ENCODE results near the gene PCDHGC5. TPM values are rescaled to one million over a fixed set of nuclear protein-coding genes. Genes with fewer than 3 reads are reported as not detected.

The PCDHGC5 gene
- total and polyA plus RNA-seq, 2 experiments from 2014 or later, result 1.8 to 2.2 TPM

DNA sequence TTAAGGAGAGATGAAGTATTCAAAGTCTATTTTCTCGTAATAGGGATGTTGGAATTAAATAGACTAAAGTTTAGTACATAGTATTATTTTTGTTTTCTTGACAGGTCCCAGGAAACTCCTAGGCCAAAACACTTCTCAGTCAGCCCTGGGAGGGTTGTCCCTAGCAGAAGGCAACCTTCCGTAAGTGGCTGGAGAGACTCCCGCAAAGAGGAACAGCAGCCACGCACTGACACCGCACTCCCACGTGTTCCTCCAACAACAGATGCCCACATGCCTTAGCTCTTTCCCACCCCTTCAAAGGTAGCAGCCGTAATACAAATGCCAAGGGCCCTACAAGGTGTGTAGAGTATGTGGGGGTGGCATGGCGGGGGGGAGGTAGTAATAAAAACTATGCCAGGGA is 28.4 kb downstream of the PCDHGC5 start:
- DNase-seq, result no peak
- no peak for TF ChIP-seq EZH2 (IDR thresholded peaks at IDR 0.05; ENCODE audit: insufficient read depth, poor library complexity, severe bottlenecking)
- TF ChIP-seq EZH2phosphoT487 (IDR thresholded peaks at IDR 0.05; ENCODE audit: insufficient read depth, low read depth), result no peak
- Histone ChIP-seq H3K27me3 (replicated peaks; ENCODE audit: insufficient read depth) (no peaks in the 10 kb centered on the region), H3K4me1 (ENCODE audit: insufficient read depth) (peaks cover 86% of the 10 kb centered on the region), H3K4me2 (ENCODE audit: unreplicated experiment) (no peak overlapping the region), H2AFZ (no peak overlapping the region), H3K27ac (peak overlapping the region; percentile 94), H4K20me1 (ENCODE audit: insufficient read depth) (no peaks in the 10 kb centered on the region), H3F3A (ENCODE audit: insufficient read depth) (peaks cover 69% of the 10 kb centered on the region), H3K9ac (peak overlapping the region; percentile 90), H3K79me2 (ENCODE audit: insufficient read depth) (no peaks in the 10 kb centered on the region), H3K36me3 (ENCODE audit: low read depth) (no peaks in the 10 kb centered on the region), H3K9me3 (ENCODE audit: low read depth) (no peaks in the 10 kb centered on the region), H3K9me2 (ENCODE audit: insufficient read depth) (no peaks in the 10 kb centered on the region), H3K4me3 (no peak overlapping the region)
- WGBS, 2 experiments (ENCODE audit: low coverage in 1 of 2, low lambda C conversion rate in 2 of 2, missing lambda C conversion rate in 2 of 2), result 77 to 79% methylated on average over 8 of the region's 8 CpGs
- in situ Hi-C loops (cut with MboI), result no loop called here

DNA sequence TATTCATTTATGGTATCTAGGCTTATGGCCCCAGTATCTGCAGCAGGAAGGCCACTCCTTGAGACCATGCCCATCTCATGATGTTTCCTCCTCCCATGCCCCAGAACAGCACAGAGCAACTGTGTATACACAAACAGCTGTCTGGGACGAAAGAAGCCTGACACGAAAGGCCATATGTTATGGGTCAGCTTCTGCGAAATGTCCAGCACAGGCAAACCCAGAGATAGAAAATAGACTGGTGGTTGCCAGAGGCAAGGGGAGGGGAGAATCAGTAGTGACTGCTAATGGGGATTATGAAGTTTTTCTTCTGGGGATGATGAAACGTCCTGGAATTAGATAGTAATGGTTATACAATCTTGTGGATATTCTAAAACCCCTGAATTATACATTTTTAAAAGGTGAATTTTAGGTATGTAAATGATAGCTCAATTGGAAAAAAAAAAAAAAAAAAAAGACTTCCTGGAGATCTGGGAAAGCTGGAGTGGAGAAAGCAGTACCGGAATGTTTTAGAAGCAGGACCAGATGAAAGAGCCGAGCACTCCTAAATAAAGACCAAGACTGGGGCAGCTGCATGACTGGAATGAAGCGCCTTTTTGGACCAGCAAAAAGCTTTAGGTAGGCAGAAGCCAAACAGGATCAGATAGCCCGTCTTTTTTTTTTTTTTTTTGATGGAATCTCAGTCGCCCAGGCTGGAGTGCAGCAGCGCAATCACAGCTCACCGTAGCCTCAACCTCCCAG is 29.2 kb downstream of the PCDHGC5 start:
- 81 to 82% methylated on average over 11 of the region's 11 CpGs for WGBS, 2 experiments (ENCODE audit: low coverage in 1 of 2, low lambda C conversion rate in 2 of 2, missing lambda C conversion rate in 2 of 2)
- in situ Hi-C loops (cut with MboI), result no loop called here
- Histone ChIP-seq H3K79me2 (ENCODE audit: insufficient read depth) (0 out of 2 replicates have a peak, but pooled peaks cover 2% of the 10 kb centered on the region), H3K9me3 (ENCODE audit: low read depth) (no peaks in the 10 kb centered on the region), H4K20me1 (ENCODE audit: insufficient read depth) (no peaks in the 10 kb centered on the region), H3K4me2 (ENCODE audit: unreplicated experiment) (no peak overlapping the region), H3K4me1 (ENCODE audit: insufficient read depth) (peaks cover 83% of the 10 kb centered on the region), H3K4me3 (no peak overlapping the region), H3K27ac (peak overlapping the region; percentile 94), H3K9me2 (ENCODE audit: insufficient read depth) (no peaks in the 10 kb centered on the region), H3K9ac (no peak overlapping the region), H3K36me3 (ENCODE audit: low read depth) (no peaks in the 10 kb centered on the region), H3F3A (ENCODE audit: insufficient read depth) (peaks cover 72% of the 10 kb centered on the region), H2AFZ (no peak overlapping the region), H3K27me3 (replicated peaks; ENCODE audit: insufficient read depth) (no peaks in the 10 kb centered on the region)
- TF ChIP-seq EZH2 (IDR thresholded peaks at IDR 0.05; ENCODE audit: insufficient read depth, poor library complexity, severe bottlenecking), result no peak
- TF ChIP-seq EZH2phosphoT487 (IDR thresholded peaks at IDR 0.05; ENCODE audit: insufficient read depth, low read depth), result no peak
- DNase-seq, result peak; percentile 38

DNA sequence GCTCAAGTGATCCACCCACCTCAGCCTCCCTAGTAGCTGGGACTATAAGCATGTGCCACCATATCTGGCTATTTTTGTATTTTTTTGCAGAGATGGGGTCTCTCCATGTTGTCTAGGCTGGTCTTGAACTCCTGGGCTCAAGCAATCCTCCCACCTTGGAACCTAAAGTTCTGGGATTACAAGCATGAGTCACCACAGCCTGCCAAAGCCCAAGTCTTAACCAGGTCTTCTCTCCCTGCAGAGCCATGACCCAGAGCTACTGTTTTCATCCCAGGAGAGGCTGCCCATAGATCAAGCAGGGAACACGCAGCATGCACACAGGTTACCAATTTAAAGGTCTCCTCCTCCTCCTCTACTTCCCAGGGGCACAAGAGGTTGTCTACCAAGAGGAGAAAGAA is 29.7 kb downstream of the PCDHGC5 start:
- Histone ChIP-seq H3K27me3 (replicated peaks; ENCODE audit: insufficient read depth) (no peaks in the 10 kb centered on the region), H3K36me3 (ENCODE audit: low read depth) (0 out of 2 replicates have a peak, but pooled peaks cover 2% of the 10 kb centered on the region), H3K4me2 (ENCODE audit: unreplicated experiment) (no peak overlapping the region), H3K4me3 (no peak overlapping the region), H3K9me2 (ENCODE audit: insufficient read depth) (no peaks in the 10 kb centered on the region), H4K20me1 (ENCODE audit: insufficient read depth) (no peaks in the 10 kb centered on the region), H3K9me3 (ENCODE audit: low read depth) (no peaks in the 10 kb centered on the region), H3K79me2 (ENCODE audit: insufficient read depth) (0 out of 2 replicates have a peak, but pooled peaks cover 7% of the 10 kb centered on the region), H3F3A (ENCODE audit: insufficient read depth) (peaks cover 72% of the 10 kb centered on the region), H3K9ac (no peak overlapping the region), H3K4me1 (ENCODE audit: insufficient read depth) (peaks cover 77% of the 10 kb centered on the region), H3K27ac (no peak overlapping the region), H2AFZ (no peak overlapping the region)
- in situ Hi-C loops (cut with MboI), result no loop called here
- no peak for TF ChIP-seq EZH2 (IDR thresholded peaks at IDR 0.05; ENCODE audit: insufficient read depth, poor library complexity, severe bottlenecking)
- no peak for TF ChIP-seq EZH2phosphoT487 (IDR thresholded peaks at IDR 0.05; ENCODE audit: insufficient read depth, low read depth)
- DNase-seq, result no peak
- 85 to 96% methylated on average over 1 of the region's 1 CpG for WGBS, 2 experiments (ENCODE audit: low coverage in 1 of 2, low lambda C conversion rate in 2 of 2, missing lambda C conversion rate in 2 of 2)

DNA sequence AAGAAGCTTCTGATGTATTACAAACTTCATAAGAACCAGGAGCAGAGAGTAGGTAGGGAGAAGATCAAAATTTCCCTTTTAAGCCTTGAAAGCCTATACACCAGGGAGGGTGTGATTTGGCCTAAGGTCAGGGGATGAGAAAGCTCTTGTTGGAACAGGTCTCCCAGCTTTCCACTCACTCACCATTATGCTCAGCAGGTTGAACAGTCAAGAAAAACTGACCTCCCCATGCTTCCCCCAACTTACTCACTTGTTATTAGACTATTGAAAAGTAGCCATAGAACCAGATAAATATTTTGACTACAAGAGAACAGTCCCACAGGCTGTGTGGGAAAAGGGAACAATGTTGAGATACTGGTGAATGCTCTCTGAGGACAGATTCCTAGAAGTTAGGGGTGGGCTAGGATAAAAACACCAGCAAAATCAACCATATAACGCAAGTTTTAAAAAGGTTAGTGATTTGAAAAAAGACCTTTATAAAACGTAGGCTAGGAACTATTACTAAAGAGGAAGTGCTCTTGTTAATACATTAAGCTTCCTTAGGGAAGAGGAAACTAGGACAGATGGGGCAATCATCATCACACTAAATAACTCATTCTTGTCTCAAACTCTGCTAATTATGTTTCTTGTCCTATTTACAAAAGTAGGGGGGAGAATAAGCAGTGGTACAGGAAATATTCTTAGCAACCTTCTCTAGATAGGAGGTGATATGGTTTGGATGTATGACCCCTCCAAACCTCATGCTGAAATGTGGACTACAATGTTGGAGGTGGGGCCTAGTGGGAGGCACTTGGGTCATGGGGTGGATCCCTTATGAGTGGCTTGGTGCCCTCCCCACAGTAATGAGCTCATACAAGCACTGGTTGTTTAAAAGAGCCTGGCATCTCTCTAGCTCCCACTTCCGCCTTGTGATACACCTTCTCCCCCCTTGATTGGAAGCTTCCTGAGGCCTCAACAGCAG is 31.0 kb downstream of the PCDHGC5 start:
- in situ Hi-C loops (cut with MboI), result no loop called here
- Histone ChIP-seq H3K36me3 (ENCODE audit: low read depth) (0 out of 2 replicates have a peak, but pooled peaks cover 4% of the 10 kb centered on the region), H3K9me2 (ENCODE audit: insufficient read depth) (no peaks in the 10 kb centered on the region), H3K27me3 (replicated peaks; ENCODE audit: insufficient read depth) (no peaks in the 10 kb centered on the region), H3K4me2 (ENCODE audit: unreplicated experiment) (peak overlapping the region; percentile 43), H3F3A (ENCODE audit: insufficient read depth) (peaks cover 69% of the 10 kb centered on the region), H3K9ac (no peak overlapping the region), H2AFZ (no peak overlapping the region), H3K9me3 (ENCODE audit: low read depth) (no peaks in the 10 kb centered on the region), H4K20me1 (ENCODE audit: insufficient read depth) (no peaks in the 10 kb centered on the region), H3K4me3 (no peak overlapping the region), H3K27ac (peak overlapping the region; percentile 90), H3K4me1 (ENCODE audit: insufficient read depth) (peaks cover 75% of the 10 kb centered on the region), H3K79me2 (ENCODE audit: insufficient read depth) (0 out of 2 replicates have a peak, but pooled peaks cover 7% of the 10 kb centered on the region)
- WGBS, 2 experiments (ENCODE audit: low coverage in 1 of 2, low lambda C conversion rate in 2 of 2, missing lambda C conversion rate in 2 of 2), result 81 to 88% methylated on average over 3 of the region's 3 CpGs
- no peak for DNase-seq
- TF ChIP-seq EZH2 (IDR thresholded peaks at IDR 0.05; ENCODE audit: insufficient read depth, poor library complexity, severe bottlenecking) (no peak), EZH2phosphoT487 (IDR thresholded peaks at IDR 0.05; ENCODE audit: insufficient read depth, low read depth) (no peak)
